Stimulated activated CD8-positive, alpha-beta memory T cell treated with anti-CD3 and anti-CD28 coated beads, Interleukin-12 subunit alpha, Interleukin-12 subunit beta, amount 100 ng/mL, for 24 hours (primary cell): ENCODE results near the gene MBIP.
"Not testable (repeated sequence)": the region's sequence is repeated elsewhere in the genome, so short reads cannot be mapped to it uniquely, and the experiment has no call there.

Experiments used
- DNase-seq: peaks from one replicate; pipeline ENCODE4 v3.0.0-alpha.2; 2020; ENCODE audit errors: extremely low read depth

MBIP gene, protein sequence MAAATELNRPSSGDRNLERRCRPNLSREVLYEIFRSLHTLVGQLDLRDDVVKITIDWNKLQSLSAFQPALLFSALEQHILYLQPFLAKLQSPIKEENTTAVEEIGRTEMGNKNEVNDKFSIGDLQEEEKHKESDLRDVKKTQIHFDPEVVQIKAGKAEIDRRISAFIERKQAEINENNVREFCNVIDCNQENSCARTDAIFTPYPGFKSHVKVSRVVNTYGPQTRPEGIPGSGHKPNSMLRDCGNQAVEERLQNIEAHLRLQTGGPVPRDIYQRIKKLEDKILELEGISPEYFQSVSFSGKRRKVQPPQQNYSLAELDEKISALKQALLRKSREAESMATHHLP

DNA sequence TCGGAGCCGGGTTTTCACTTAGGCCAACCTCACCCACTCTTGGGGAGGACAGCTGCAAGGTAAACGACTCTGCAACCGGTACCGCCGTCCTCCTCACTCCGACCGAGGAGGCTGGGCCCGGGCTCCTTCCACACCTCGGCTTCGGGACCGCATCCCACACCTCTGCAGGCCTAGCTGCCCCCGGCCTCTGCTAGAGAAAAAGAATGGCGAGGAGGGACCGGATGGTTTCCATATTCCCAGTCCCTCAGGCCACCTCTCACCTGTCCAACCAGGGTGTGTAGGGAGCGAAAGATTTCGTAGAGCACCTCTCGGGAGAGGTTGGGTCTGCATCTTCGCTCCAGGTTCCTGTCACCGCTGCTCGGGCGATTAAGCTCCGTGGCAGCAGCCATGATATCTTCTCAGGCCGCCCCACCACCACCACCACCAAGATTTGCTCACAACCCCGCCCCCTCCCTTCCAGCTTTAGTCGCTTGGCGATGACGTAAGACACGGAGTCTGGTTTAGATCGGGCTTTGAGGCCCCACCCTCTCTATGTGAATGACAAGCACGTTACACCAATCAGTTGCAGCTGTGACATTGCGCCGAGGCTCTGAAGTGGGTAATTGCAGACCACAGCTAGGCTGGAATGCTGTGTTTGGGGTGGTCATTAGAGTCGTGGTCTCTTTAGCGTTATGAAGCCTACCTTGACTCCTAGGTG, at the start of gene MBIP:
Gene MBIP (minus strand): TSS at position 438 of the 697 bp plus-strand sequence. CDS start 49 bp downstream, at position 389.
- peak; percentile 79 for DNase-seq

DNA sequence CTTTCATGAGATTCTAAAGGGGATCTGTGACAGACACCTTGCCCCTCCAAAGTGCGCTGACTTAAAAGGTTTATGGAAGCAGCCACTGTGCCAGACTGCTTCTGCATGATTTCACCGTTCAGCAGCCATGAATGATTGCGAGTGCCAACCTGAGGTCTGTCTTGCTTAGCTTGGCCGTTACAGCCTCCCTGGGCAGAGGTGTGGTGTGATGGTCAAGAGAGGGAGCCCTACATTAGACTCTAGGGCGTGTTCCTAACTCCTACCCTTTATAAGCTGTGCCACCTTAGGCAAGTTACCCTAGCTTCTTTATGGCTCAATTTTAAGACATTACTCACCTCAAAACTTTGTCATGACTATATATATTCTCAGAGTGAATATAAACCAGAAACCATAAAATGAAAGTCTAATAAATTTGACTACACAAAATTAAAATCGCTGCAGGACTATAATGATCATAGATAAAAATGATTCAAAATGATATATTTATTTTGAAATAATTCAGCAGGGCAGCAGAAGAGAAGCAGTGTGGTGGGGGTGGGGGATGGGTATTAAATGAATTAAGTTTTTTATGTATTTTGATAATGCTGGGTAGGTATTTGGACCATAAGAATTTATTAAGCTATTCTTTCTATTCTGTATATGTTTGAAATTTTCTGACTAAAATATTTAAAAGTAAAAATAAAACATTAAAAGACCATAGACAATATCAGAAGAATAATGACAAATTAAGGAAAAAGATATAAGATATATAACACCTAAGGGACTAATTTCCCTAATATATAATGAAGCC, 47.7 kb upstream of the MBIP start:
- no peak for DNase-seq

DNA sequence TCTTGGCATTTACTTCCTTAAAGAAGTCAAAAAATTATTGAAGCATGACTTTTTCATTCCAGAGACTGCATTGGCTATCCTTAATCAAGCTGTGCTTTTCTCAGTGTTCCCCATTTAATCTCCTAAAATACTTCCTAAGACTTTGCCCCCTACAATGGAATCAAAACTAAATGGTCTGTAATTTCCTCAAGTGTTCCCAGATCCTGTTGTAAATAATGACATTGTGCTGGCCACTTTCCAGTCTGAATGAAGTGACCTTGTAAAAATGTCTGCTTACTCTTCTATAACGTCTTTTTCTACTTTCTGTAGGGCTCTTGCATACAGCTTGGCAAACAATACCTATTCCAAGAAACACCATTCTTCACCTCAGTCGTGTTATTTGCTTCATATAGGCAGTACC, 45.3 kb upstream of the MBIP start:
- no peak for DNase-seq

DNA sequence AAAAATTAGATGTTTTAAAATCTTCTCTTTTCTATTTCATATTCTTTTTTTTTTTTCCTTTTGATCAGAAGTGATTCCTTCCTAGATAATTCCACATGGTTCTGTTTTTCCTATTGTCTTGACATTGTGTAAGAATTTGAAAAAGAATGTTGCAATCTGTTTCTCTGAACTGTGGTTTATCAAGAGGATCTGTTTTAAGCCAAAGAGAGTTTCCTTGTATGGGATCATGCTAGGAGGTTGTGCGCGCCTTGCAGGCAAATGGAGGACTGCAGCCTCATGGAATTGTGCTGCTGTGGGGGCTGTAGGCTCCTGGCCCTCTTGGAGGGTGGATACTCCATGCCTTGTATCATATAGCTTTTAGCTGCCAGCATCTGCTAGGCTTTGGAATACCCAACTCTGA, 43.3 kb upstream of the MBIP start:
- no peak for DNase-seq

GRCh38 chr14:36362648-36363047, 42.2 kb upstream of the MBIP start:
- DNase-seq, result no peak

- no peak for DNase-seq
Observed at GRCh38 chr14:36361210-36361853, 40.9 kb upstream of the MBIP start.

GRCh38 chr14:36356862-36357261, 36.4 kb upstream of the MBIP start:
- DNase-seq, result no peak

- no peak for DNase-seq
Observed at GRCh38 chr14:36346052-36346451, 25.6 kb upstream of the MBIP start.

GRCh38 chr14:36344211-36344610, 23.8 kb upstream of the MBIP start:
- no peak for DNase-seq

DNA sequence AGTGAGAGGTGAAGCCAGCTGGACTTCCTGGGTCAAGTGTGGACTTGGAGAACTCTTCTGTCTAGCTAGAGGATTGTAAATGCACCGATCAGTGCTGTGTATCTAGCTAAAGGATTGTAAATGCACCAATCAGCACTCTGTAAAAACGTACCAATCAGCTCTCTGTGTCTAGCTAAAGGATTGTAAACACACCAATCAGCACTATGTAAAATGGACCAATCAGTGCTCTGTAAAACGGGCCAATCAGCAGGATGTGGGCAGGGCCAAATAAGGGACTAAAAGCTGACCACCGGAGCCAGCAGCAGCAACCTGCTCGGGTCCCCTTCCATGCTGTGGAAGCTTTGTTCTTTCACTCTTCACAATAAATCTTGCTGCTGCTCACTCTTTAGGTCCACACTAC, 21.4 kb upstream of the MBIP start:
- not testable (repeated sequence) for DNase-seq

DNA sequence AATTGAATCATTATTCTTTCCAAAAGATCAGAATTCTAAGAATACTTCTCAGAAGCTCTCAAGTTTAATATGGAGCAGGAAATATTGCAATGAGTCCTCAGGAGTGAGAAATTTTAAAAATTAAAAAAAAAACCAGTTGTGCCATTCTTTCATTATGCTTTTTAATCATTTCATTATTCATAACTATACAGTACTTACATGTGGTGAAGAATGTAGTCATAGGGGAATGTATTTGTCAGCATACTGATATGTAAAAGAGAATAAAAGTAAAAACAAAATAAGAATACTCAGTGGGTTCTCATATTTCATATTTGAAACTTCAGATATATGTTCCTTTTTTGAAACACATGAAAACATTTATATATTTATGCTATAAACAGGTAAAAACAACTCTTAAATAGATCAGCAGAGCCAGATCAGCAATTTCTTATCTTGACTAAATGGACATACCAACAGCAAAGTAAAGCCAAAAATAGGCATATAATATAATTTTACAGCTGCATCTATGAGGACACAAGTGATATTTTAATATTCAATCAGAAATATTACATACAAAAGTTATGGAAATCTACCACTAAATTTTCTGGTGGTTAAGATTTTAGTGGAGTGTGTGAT, 19.9 kb upstream of the MBIP start:
- DNase-seq, result no peak

DNA sequence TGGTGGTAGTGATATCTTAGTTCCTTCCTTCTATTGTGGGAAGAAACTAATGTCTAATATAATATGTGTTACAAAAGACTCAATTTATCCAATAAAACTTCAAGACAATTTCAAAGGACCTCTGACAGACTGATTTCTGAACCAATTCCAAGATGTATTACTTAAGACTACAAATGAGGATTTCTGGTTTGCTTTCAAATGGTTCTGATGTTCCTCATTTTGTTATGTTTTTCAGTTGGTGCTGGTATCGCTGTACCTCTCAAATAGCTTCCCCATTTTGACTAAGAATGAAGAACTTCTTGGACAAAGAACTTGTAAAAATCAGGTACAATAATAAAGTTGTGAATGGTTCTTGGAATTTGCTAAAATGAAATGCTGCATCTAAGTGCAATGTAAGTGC, 19.4 kb upstream of the MBIP start:
- DNase-seq, result no peak

- no peak for DNase-seq
Observed at GRCh38 chr14:36333119-36333518, 12.7 kb upstream of the MBIP start.

DNA sequence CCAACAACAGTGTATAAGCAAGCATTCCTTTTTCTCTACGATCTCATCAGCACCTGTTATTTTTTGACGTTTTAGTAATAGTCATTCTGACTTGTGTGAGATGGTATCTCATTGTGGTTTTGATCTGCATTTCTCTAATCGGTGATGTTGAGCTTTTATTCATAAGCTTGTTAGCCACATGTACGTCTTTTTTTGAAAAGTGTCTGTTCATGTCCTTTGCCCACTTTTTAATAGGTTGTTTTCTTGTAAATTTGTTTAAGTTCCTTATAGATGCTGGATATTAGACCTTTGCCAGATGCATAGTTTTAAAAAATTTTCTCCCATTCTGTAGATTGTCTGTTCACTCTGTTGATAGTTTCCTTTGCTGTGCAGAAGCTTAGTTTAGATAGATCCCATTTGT, 7.1 kb upstream of the MBIP start:
- not testable (repeated sequence) for DNase-seq

DNA sequence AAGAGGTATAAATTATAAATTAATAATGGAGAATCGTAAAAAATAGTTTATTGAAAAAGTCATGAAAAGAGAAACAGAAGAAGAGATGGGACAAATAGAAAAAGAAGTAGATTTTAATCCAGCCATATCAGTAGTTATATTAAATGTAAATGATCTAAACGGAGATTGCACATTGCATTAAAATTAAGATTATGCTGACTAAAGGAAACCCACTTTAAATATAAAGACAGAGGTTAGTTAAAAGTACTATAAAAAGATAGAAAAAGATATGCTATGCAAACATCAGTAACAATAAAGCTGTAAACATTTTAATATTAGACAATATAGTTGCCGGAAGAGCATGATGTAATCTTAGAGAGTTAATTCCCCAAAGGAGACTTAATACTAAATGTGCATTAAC, 5.4 kb upstream of the MBIP start:
- no peak for DNase-seq

DNA sequence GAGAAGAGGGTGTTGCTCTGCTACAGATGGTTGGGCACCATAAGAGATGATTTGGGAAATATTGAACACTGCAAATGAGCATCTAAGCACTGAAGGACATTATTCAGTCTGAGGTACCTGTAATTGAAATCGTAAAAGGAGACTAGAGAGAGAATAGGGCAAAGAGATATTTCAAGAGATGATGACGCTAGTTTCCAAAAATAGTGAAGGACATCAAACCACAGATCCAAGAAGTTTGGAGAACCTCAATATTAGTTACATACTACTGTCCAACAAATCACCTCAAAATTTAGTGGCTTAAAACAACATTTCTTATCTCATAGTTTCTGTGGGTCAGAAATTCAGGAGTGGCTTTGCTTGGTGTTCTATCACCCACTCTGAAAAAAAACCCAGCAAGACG, 4.5 kb upstream of the MBIP start:
- no peak for DNase-seq

DNA sequence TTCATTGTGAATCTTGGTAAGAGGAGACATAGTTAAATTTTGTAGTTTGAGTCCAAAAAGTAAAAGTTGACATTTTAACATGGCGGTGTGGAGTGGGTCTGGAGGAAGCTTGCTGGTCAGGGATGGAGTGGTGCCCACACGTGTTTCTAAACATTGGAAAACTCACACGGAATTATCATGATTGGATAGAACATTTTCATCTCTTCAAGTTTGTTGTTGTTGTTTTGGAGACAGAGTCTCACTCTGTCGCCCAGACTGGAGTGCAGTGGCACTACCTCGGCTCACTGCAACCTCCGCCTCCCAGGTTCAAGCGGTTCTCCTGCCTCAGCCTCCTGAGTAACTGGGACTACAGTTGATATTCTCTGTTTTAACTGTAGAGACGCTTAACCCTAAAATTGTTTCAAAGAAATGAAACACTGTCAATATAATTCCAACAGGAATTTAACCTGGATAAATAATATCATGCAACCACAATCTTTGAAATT, 502 bp upstream of the MBIP start:
- no peak for DNase-seq

DNA sequence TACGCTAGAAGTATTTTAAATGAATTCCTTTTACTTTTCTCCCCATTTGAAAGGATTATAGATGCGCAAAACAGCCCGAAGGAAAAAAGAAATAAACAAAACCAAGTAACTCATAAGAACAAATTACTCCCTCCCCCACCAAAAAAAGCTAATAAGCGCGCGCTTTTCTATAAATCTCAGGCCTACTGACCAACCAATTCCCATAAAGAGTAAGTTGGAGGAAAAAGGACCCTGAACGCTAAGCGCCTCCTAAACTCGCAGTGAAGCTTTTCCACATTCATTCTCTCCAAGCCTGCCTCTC, 588 bp downstream of the MBIP start:
- no peak for DNase-seq

- DNase-seq, result no peak
Observed at GRCh38 chr14:36317650-36318049, 2.8 kb downstream of the MBIP start.

DNA sequence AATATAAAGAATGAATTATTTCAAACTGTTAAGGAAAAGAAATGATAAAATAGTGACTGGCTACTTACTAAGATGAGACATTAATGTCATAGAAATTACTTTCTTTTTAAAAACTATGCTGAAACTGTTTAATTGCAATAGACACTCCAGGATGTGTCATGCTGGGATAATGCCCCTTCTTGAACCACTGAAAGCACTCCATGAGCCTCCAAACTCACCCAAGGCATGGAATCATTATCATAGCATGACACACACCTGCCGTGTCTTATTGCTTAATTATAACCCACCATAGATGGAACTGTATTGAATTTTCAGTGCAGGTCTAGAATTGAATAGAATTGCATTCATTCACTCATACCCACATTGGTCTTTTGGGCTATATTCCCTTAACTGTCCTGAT, 4.3 kb downstream of the MBIP start:
- no peak for DNase-seq

DNA sequence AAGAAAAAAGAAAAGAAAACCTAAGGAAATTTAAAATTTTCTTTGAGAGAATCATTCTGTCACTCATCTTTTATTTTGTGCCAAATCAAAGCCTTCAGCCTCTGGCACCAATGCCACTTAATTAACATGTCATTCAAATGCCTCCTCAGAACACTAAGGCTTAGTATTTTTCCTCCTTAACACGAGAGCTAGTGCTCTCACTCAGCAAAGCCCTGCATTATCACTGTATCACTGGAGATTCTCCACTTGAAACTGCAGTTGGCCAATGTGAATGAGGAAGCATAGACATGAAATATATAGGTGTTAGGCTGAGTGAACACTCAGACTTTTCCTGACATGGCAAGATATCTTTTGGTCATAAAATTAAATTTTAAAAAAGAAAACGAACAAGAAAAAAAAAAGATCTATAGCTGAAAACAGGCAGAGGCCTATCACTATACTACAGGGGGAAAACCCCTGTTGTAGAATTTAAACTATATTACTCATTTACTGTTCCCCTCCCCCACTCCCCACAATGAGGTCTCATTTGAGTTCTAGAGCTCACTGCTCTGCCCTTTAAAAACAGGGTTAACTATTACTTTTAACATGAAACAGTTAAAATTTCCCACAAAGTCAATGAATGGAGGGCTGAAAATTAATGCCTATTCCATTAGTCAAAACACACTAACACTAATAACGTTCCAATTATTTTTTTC, 5.1 kb downstream of the MBIP start:
- peak; percentile 8 for DNase-seq
